Right hindlimb (tissue), 1 donor: Measurements from ENCODE around the gene SGIP1.

Experiments
- DNase-seq: peaks from one replicate; pipeline ENCODE4 v3.0.0-alpha.2; 2018

Gene SGIP1

GRCh38 chr1:66607458-66607857 is 73.5 kb downstream of the SGIP1 start:
- no peak for DNase-seq

- no peak for DNase-seq
Measured at GRCh38 chr1:66613187-66613586, 79.2 kb downstream of the SGIP1 start.

- DNase-seq: no peak
Measured at GRCh38 chr1:66617362-66618184, 83.6 kb downstream of the SGIP1 start.

GRCh38 chr1:66618390-66618789 is 84.4 kb downstream of the SGIP1 start:
- no peak for DNase-seq

GRCh38 chr1:66623812-66624211 is 89.9 kb downstream of the SGIP1 start:
- DNase-seq: no peak

GRCh38 chr1:66624412-66625060 is 90.6 kb downstream of the SGIP1 start:
- DNase-seq: no peak

GRCh38 chr1:66626261-66626660 is 92.3 kb downstream of the SGIP1 start:
- no peak for DNase-seq

GRCh38 chr1:66628926-66629325 is 95.0 kb downstream of the SGIP1 start:
- DNase-seq: no peak

GRCh38 chr1:66633159-66633558 is 99.2 kb downstream of the SGIP1 start:
- peak; percentile 26 for DNase-seq

GRCh38 chr1:66637146-66637545 is 103.2 kb downstream of the SGIP1 start:
- no peak for DNase-seq

- no peak for DNase-seq
Measured at GRCh38 chr1:66641891-66642473, 108.0 kb downstream of the SGIP1 start.

GRCh38 chr1:66642992-66643391 is 109.0 kb downstream of the SGIP1 start:
- DNase-seq: no peak

- no peak for DNase-seq
Measured at GRCh38 chr1:66644331-66644730, 110.4 kb downstream of the SGIP1 start.

GRCh38 chr1:66648901-66649595 is 115.1 kb downstream of the SGIP1 start:
- no peak for DNase-seq

- no peak for DNase-seq
Measured at GRCh38 chr1:66652556-66652955, 118.6 kb downstream of the SGIP1 start.

GRCh38 chr1:66654643-66655042 is 120.7 kb downstream of the SGIP1 start:
- DNase-seq: no peak

GRCh38 chr1:66671455-66671854 is 137.5 kb downstream of the SGIP1 start:
- no peak for DNase-seq

GRCh38 chr1:66676613-66677298 is 142.8 kb downstream of the SGIP1 start:
- peak; percentile 23 for DNase-seq

- DNase-seq: no peak
Measured at GRCh38 chr1:66678146-66678545, 144.2 kb downstream of the SGIP1 start.

GRCh38 chr1:66679140-66679539 is 145.2 kb downstream of the SGIP1 start:
- DNase-seq: no peak

GRCh38 chr1:66681686-66682085 is 147.7 kb downstream of the SGIP1 start:
- DNase-seq: no peak

- DNase-seq: no peak
Measured at GRCh38 chr1:66682106-66682505, 148.2 kb downstream of the SGIP1 start.

- no peak for DNase-seq
Measured at GRCh38 chr1:66684353-66684752, 150.4 kb downstream of the SGIP1 start.
